PFSK-1 (cell line): ENCODE results near the gene PRSS38.

Source experiments
- FOXP2 ChIP-seq: optimal IDR thresholded peaks from 2 replicates; pipeline ENCODE3; 2011; ENCODE audit warnings: borderline replicate concordance, control low read depth, inconsistent platforms; ENCODE audit not compliant: insufficient read depth; ENCODE audit errors: extremely low read length, extremely low read depth
- POLR2AphosphoS5 ChIP-seq: IDR thresholded peaks from 2 replicates; pipeline ENCODE4 v1.6.1; 2012; ENCODE audit warnings: low read depth, mild to moderate bottlenecking, control low read depth, low read length, moderate library complexity
- SIN3A ChIP-seq: IDR thresholded peaks from 2 replicates; pipeline ENCODE4 v1.6.1; 2012; ENCODE audit warnings: mild to moderate bottlenecking, low read length, moderate library complexity, borderline replicate concordance; ENCODE audit not compliant: insufficient read depth
- TAF1 ChIP-seq: IDR thresholded peaks from 2 replicates; pipeline ENCODE4 v1.6.1; 2012; ENCODE audit warnings: low read length, control low read depth, borderline replicate concordance; ENCODE audit not compliant: insufficient read depth
- TF ChIP-seq, protein P1 (sequence below), 2 experiments: IDR thresholded peaks; 2 replicates each; pipeline versions ENCODE4 v1.6.1 to v1.8.0; 2011 to 2012; ENCODE audit warnings: low read depth in 2 of 2, low read length in 2 of 2, control low read depth in 1 of 2, inconsistent platforms in 1 of 2, mild to moderate bottlenecking in 1 of 2, moderate library complexity in 1 of 2; ENCODE audit not compliant: insufficient read depth in 1 of 2

The PRSS38 gene

DNA sequence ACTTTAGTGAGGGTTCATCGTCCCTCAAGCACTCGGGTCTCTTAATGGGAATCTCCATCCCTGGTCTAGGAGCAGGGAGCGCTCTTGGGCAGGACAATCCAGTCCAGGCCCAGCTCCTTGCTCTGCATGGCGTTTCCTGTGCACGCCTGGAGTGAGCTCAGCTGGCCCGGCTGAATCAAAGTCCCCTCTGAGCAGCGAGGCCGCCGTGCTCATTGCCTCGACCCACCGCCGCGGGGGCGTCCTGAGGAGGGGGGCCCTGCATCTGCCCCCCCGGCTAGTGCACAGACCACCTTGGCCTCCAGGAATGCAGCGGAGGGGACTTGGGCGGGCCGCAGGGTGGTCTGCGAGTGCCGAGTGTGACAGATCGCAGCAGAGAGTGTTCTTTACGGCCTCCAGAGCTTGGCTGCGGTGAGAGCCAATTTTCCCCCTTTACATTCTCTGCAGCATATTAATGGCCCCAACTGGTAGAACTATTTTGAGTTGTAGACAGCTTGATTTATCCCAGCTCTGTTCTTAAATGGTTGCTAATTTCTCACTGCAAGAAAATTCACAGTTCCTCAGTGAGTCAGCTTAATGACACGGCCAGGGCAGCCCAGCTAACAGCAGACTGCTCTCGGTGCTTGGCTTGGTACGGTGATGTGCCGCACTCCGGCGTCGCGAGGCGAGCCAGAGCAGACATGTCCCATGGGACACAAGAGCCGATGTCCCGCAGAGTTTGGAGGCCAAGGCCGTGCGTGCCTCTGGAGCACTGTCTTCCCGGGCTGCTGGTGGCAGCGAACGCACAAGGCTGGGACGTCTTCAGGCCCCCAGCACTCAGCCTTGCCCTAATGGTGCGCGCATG, 40.4 kb upstream of the PRSS38 start:
- TF ChIP-seq POLR2AphosphoS5 (no peak), SIN3A (no peak), TAF1 (no peak), FOXP2 (no peak)
- TF ChIP-seq, protein P1, sequence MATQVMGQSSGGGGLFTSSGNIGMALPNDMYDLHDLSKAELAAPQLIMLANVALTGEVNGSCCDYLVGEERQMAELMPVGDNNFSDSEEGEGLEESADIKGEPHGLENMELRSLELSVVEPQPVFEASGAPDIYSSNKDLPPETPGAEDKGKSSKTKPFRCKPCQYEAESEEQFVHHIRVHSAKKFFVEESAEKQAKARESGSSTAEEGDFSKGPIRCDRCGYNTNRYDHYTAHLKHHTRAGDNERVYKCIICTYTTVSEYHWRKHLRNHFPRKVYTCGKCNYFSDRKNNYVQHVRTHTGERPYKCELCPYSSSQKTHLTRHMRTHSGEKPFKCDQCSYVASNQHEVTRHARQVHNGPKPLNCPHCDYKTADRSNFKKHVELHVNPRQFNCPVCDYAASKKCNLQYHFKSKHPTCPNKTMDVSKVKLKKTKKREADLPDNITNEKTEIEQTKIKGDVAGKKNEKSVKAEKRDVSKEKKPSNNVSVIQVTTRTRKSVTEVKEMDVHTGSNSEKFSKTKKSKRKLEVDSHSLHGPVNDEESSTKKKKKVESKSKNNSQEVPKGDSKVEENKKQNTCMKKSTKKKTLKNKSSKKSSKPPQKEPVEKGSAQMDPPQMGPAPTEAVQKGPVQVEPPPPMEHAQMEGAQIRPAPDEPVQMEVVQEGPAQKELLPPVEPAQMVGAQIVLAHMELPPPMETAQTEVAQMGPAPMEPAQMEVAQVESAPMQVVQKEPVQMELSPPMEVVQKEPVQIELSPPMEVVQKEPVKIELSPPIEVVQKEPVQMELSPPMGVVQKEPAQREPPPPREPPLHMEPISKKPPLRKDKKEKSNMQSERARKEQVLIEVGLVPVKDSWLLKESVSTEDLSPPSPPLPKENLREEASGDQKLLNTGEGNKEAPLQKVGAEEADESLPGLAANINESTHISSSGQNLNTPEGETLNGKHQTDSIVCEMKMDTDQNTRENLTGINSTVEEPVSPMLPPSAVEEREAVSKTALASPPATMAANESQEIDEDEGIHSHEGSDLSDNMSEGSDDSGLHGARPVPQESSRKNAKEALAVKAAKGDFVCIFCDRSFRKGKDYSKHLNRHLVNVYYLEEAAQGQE (IDR thresholded peaks at IDR 0.05; ENCODE audit: insufficient read depth in 1 of 2, low read depth in 2 of 2, low read length in 2 of 2) = no peak

- TF ChIP-seq POLR2AphosphoS5 = no peak
- TF ChIP-seq SIN3A = no peak
- TF ChIP-seq, protein P1 (IDR thresholded peaks at IDR 0.05; ENCODE audit: insufficient read depth in 1 of 2, low read depth in 2 of 2, low read length in 2 of 2) = no peak
- TF ChIP-seq TAF1 = no peak
- TF ChIP-seq FOXP2 = no peak
Observed at GRCh38 chr1:227775841-227776240, 39.6 kb upstream of the PRSS38 start.

GRCh38 chr1:227776331-227776771, 39.1 kb upstream of the PRSS38 start:
- TF ChIP-seq FOXP2 (no peak), TAF1 (no peak), POLR2AphosphoS5 (no peak), SIN3A (no peak)
- TF ChIP-seq, protein P1 (IDR thresholded peaks at IDR 0.05; ENCODE audit: insufficient read depth in 1 of 2, low read depth in 2 of 2, low read length in 2 of 2) = no peak

DNA sequence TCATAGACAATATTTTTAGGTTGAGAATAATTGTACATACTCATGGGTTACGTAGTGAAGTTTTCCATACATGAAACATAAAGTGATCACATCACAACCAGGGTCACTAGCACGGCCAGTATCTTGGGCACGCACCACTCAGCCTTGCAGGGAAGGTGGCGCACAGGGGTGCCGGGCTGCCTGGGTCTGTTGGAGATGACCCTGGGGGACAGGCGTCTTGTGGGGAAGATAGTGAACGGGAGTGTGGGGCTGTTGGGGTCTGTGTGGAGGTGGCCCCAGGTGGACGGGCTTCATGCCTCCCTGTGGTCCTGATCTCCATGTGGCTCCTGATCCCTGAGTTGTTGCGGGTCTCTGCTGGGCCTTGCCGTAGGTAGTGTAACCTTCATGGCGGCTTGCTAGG, 38.3 kb upstream of the PRSS38 start:
- TF ChIP-seq TAF1 (no peak), FOXP2 (no peak), POLR2AphosphoS5 (no peak), SIN3A (no peak)
- TF ChIP-seq, protein P1 (IDR thresholded peaks at IDR 0.05; ENCODE audit: insufficient read depth in 1 of 2, low read depth in 2 of 2, low read length in 2 of 2) = no peak
